ENCODE results near the gene CFLAR.

Gene CFLAR

GRCh38 chr2:201220102-201220570 is 104.2 kb downstream of the CFLAR start:
- no peak for DNase-seq

DNA sequence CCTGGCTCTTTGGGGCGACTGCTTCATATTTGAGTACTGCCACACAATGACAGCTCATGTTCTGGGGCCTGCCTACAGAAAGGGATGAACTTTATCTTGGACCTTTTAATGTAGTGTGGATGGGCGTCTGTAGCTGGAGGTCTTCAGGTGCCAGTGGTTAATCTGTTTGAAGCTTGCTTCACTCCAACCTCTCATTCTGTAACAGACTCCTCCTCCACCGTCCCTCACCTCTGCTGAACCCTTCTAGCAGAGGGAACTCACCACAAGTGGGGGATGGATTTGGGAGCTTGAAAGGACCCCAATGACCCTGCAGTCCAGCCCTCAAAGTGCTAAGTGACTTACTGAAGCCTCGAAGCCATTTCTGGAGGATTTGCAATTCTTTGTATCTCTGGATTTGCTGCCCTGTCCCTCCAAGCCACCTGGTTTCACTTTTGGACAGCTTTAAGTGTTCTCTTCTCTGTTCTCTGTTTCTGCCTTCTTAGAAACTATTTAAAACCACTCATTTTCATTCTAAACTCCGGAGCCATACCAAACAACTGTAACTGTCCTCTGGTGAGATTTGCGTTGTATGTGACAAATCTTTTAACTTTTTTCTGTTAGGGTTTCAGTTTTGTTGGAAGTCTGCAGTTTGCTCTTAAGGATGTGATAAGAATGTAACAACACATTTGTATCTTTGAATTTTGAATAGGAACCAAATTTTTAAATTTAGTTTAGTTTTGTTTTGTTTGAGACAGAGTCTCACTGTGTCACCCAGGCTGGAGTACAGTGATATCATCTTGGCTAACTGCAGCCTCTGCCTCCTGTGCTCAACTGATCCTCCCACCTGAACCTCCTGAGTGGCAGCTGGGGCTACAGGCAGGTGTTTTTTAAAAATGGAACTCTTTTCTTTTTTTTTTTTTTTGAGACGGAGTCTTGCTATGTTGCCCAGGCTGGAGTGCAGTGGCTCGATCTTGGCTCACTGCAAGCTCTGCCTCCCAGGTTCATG is 107.4 kb downstream of the CFLAR start:
- no peak for DNase-seq
